ENCODE data around the gene ATG7.
A peak's percentile ranks its signal among the peaks of the same experiment; 100 is the strongest.

ATG7 gene

GRCh38 chr3:11381141-11381540 is 108.9 kb downstream of the ATG7 start:
- no peak overlapping the region for H3K4me2 ChIP-seq (ENCODE audit: low read length)

DNA sequence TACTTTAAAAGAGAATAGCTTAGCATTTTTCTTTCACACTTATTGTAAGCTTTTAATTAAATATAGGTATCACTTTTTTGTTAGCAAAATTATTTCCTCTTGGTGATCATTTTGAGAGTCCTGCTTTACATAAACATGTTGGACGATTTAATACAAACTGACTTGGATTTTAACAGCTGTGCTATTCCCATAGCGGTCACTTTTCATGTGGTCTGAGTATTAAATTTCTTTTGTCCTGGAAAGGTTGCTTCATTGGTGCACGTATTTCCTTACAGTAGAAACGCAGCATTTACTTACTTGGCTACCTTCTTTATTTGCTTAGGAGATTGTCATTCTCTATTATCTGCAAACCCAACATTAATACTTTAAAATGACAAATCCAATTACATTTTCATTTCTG is 109.4 kb downstream of the ATG7 start:
- H3K4me1 ChIP-seq (ENCODE audit: control insufficient read depth, insufficient read depth, low read length), result peaks cover 23% of the 10 kb centered on the region
- no peaks in the 10 kb centered on the region for H3K27me3 ChIP-seq (ENCODE audit: control insufficient read depth, insufficient read depth, low read length)
- no peak overlapping the region for H3K9ac ChIP-seq (ENCODE audit: low read depth, low read length)
- no peaks in the 10 kb centered on the region for H3K9me3 ChIP-seq (replicated peaks; ENCODE audit: low read length)
- H3K4me2 ChIP-seq (ENCODE audit: low read length), result peak overlapping the region; percentile 7
- H3K36me3 ChIP-seq (ENCODE audit: insufficient read depth, low read length), result no peaks in the 10 kb centered on the region
- no peak overlapping the region for H3K4me3 ChIP-seq (ENCODE audit: low read length)

More at GRCh38 chr3:11381141-11381540, 108.9 kb downstream of the ATG7 start:
- Histone ChIP-seq H3K36me3 (ENCODE audit: insufficient read depth, low read length) (no peaks in the 10 kb centered on the region), H3K4me1 (ENCODE audit: control insufficient read depth, insufficient read depth, low read length) (peaks cover 23% of the 10 kb centered on the region), H3K27me3 (ENCODE audit: control insufficient read depth, insufficient read depth, low read length) (no peaks in the 10 kb centered on the region), H3K9ac (ENCODE audit: low read depth, low read length) (no peak overlapping the region), H3K4me3 (ENCODE audit: low read length) (no peak overlapping the region), H3K9me3 (replicated peaks; ENCODE audit: low read length) (no peaks in the 10 kb centered on the region)

DNA sequence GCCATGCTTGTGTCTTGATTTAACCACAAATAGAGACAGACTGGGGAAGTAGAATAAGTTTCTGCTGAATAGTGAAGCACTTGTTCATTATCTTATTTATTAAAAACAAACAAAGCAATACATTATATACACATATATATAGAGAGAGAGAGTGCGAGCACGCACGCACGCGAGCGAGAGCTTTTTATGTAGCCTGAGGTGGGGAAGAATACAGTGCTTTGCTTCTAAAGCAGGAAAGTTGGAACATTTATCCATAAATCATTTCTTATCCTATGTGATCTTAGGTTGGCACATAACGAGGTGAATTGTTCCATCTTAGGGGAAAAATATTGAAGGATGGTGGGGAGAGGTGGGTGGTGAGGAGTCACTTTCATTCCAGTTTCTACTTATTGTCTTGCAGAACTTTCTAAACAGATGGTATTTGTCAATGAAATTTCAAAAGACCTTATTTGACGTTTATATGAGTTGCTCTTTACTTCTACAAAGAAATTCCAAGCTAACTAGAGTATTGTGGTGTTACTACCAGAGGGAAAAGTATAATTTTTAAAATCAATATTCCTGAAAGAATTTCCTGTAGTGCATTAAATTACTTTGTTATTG is 110.0 kb downstream of the ATG7 start:
- Histone ChIP-seq H3K9ac (ENCODE audit: low read depth, low read length) (no peak overlapping the region), H3K9me3 (replicated peaks; ENCODE audit: low read length) (no peaks in the 10 kb centered on the region), H3K4me3 (ENCODE audit: low read length) (no peak overlapping the region), H3K4me1 (ENCODE audit: control insufficient read depth, insufficient read depth, low read length) (peaks cover 23% of the 10 kb centered on the region), H3K36me3 (ENCODE audit: insufficient read depth, low read length) (peaks cover 2% of the 10 kb centered on the region), H3K4me2 (ENCODE audit: low read length) (no peak overlapping the region), H3K27me3 (ENCODE audit: control insufficient read depth, insufficient read depth, low read length) (no peaks in the 10 kb centered on the region)

- Histone ChIP-seq H3K9ac (ENCODE audit: low read depth, low read length) (no peak overlapping the region), H3K27me3 (ENCODE audit: control insufficient read depth, insufficient read depth, low read length) (no peaks in the 10 kb centered on the region), H3K9me3 (replicated peaks; ENCODE audit: low read length) (no peaks in the 10 kb centered on the region), H3K4me1 (ENCODE audit: control insufficient read depth, insufficient read depth, low read length) (peaks cover 23% of the 10 kb centered on the region), H3K36me3 (ENCODE audit: insufficient read depth, low read length) (peaks cover 2% of the 10 kb centered on the region), H3K4me3 (ENCODE audit: low read length) (no peak overlapping the region), H3K4me2 (ENCODE audit: low read length) (no peak overlapping the region)
Observed at GRCh38 chr3:11384074-11384473, 111.9 kb downstream of the ATG7 start.

DNA sequence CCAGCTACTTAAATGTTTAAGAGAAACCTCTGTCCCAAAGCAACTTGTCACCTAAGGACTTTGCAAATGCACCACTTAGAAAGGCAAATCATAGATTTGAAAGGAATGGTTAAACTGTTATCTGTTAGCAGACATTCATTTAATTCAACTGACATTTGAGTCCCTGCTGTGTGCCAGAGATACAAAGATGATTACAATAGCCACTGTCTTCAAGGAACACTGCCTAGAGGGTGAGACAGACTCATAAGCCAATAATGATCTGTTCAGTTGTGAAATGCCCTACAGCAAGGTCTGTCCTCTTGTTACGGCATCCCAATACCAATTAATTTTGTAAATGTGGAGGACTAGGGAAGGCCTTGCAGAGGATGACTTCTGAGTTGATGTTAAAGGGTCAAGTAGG is 113.1 kb downstream of the ATG7 start:
- no peaks in the 10 kb centered on the region for H3K9me3 ChIP-seq (replicated peaks; ENCODE audit: low read length)
- no peaks in the 10 kb centered on the region for H3K27me3 ChIP-seq (ENCODE audit: control insufficient read depth, insufficient read depth, low read length)
- peaks cover 15% of the 10 kb centered on the region for H3K4me1 ChIP-seq (ENCODE audit: control insufficient read depth, insufficient read depth, low read length)
- no peak overlapping the region for H3K4me3 ChIP-seq (ENCODE audit: low read length)
- peaks cover 6% of the 10 kb centered on the region for H3K36me3 ChIP-seq (ENCODE audit: insufficient read depth, low read length)
- H3K4me2 ChIP-seq (ENCODE audit: low read length), result no peak overlapping the region
- H3K9ac ChIP-seq (ENCODE audit: low read depth, low read length), result no peak overlapping the region

GRCh38 chr3:11385891-11386290 is 113.7 kb downstream of the ATG7 start:
- Histone ChIP-seq H3K27me3 (ENCODE audit: control insufficient read depth, insufficient read depth, low read length) (no peaks in the 10 kb centered on the region), H3K36me3 (ENCODE audit: insufficient read depth, low read length) (peaks cover 6% of the 10 kb centered on the region), H3K4me1 (ENCODE audit: control insufficient read depth, insufficient read depth, low read length) (peaks cover 16% of the 10 kb centered on the region), H3K4me2 (ENCODE audit: low read length) (no peak overlapping the region), H3K9ac (ENCODE audit: low read depth, low read length) (no peak overlapping the region), H3K4me3 (ENCODE audit: low read length) (no peak overlapping the region), H3K9me3 (replicated peaks; ENCODE audit: low read length) (no peaks in the 10 kb centered on the region)

DNA sequence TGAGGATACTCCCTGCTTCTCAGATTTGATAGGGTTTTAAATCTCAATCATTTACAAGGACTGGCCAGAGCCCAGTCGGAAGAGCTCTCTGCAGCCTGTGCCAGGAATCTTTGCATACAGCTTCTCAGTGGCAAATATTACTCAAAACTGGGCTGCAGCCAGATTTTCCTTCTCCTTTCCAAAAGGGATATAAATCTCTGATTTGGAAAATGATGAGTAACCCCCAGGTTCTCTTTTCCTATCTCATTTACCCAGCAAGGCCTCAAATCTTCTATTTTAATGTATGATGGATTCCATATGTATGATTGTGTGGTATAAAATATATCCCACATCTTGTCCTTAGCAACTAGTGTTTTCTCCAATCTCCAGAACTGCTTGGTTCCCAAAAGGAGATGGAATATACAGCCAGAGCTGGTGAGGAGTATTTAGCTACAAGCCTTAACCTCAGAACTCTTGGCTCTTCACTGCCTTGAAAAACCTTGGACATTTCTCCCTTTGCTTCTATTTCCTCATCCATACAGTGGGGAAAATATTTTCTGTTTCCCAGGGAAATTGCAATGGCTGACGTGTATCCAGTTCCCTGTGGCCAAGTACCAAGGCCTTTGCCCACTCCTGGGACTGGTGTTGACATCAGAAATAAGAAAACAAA is 114.4 kb downstream of the ATG7 start:
- no peak overlapping the region for H3K4me3 ChIP-seq (ENCODE audit: low read length)
- H3K4me2 ChIP-seq (ENCODE audit: low read length), result no peak overlapping the region
- H3K36me3 ChIP-seq (ENCODE audit: insufficient read depth, low read length), result peaks cover 6% of the 10 kb centered on the region
- no peaks in the 10 kb centered on the region for H3K27me3 ChIP-seq (ENCODE audit: control insufficient read depth, insufficient read depth, low read length)
- no peak overlapping the region for H3K9ac ChIP-seq (ENCODE audit: low read depth, low read length)
- H3K4me1 ChIP-seq (ENCODE audit: control insufficient read depth, insufficient read depth, low read length), result peaks cover 23% of the 10 kb centered on the region
- H3K9me3 ChIP-seq (replicated peaks; ENCODE audit: low read length), result no peaks in the 10 kb centered on the region

GRCh38 chr3:11389386-11390268 is 117.4 kb downstream of the ATG7 start:
- peaks cover 6% of the 10 kb centered on the region for H3K36me3 ChIP-seq (ENCODE audit: insufficient read depth, low read length)
- no peak overlapping the region for H3K4me2 ChIP-seq (ENCODE audit: low read length)
- no peak overlapping the region for H3K9ac ChIP-seq (ENCODE audit: low read depth, low read length)
- H3K27me3 ChIP-seq (ENCODE audit: control insufficient read depth, insufficient read depth, low read length), result no peaks in the 10 kb centered on the region
- peaks cover 38% of the 10 kb centered on the region for H3K4me1 ChIP-seq (ENCODE audit: control insufficient read depth, insufficient read depth, low read length)
- H3K9me3 ChIP-seq (replicated peaks; ENCODE audit: low read length), result no peaks in the 10 kb centered on the region
- H3K4me3 ChIP-seq (ENCODE audit: low read length), result no peak overlapping the region

GRCh38 chr3:11390411-11391131 is 118.4 kb downstream of the ATG7 start:
- H3K27me3 ChIP-seq (ENCODE audit: control insufficient read depth, insufficient read depth, low read length), result no peaks in the 10 kb centered on the region
- peaks cover 34% of the 10 kb centered on the region for H3K4me1 ChIP-seq (ENCODE audit: control insufficient read depth, insufficient read depth, low read length)
- H3K36me3 ChIP-seq (ENCODE audit: insufficient read depth, low read length), result peaks cover 6% of the 10 kb centered on the region
- H3K9me3 ChIP-seq (replicated peaks; ENCODE audit: low read length), result no peaks in the 10 kb centered on the region
- no peak overlapping the region for H3K9ac ChIP-seq (ENCODE audit: low read depth, low read length)
- no peak overlapping the region for H3K4me3 ChIP-seq (ENCODE audit: low read length)
- H3K4me2 ChIP-seq (ENCODE audit: low read length), result no peak overlapping the region

- Histone ChIP-seq H3K4me3 (ENCODE audit: low read length) (no peak overlapping the region), H3K9ac (ENCODE audit: low read depth, low read length) (no peak overlapping the region), H3K4me1 (ENCODE audit: control insufficient read depth, insufficient read depth, low read length) (peaks cover 29% of the 10 kb centered on the region), H3K36me3 (ENCODE audit: insufficient read depth, low read length) (peaks cover 6% of the 10 kb centered on the region), H3K9me3 (replicated peaks; ENCODE audit: low read length) (no peaks in the 10 kb centered on the region), H3K4me2 (ENCODE audit: low read length) (no peak overlapping the region), H3K27me3 (ENCODE audit: control insufficient read depth, insufficient read depth, low read length) (no peaks in the 10 kb centered on the region)
Observed at GRCh38 chr3:11391174-11391879, 119.1 kb downstream of the ATG7 start.
